ENCODE results near the gene LYRM2. TPM values are rescaled to one million over a fixed set of nuclear protein-coding genes. Genes with fewer than 3 reads are reported as not detected.

The LYRM2 gene
- total RNA-seq, 1 donor from 2014 or later, result 11.3 TPM

- no peak for DNase-seq (ENCODE audit: low read depth)
- TF ChIP-seq CTCF (conservative IDR thresholded peaks at IDR 0.05; ENCODE audit: low read depth, low read length), result no peak
- H3K4me3 ChIP-seq (ENCODE audit: low read depth, low read length), result no peak overlapping the region
Measured at GRCh38 chr6:89630488-89630887, 8.1 kb downstream of the LYRM2 start.

- DNase-seq (ENCODE audit: low read depth), result no peak
- no peak for TF ChIP-seq CTCF (conservative IDR thresholded peaks at IDR 0.05; ENCODE audit: low read depth, low read length)
- no peak overlapping the region for H3K4me3 ChIP-seq (ENCODE audit: low read depth, low read length)
Measured at GRCh38 chr6:89623749-89624148, 14.8 kb downstream of the LYRM2 start.

GRCh38 chr6:89619567-89619966 is 19.0 kb downstream of the LYRM2 start:
- TF ChIP-seq CTCF (conservative IDR thresholded peaks at IDR 0.05; ENCODE audit: low read depth, low read length), result no peak
- no peak overlapping the region for H3K4me3 ChIP-seq (ENCODE audit: low read depth, low read length)
- no peak for DNase-seq (ENCODE audit: low read depth)

GRCh38 chr6:89618026-89618425 is 20.5 kb downstream of the LYRM2 start:
- TF ChIP-seq CTCF (conservative IDR thresholded peaks at IDR 0.05; ENCODE audit: low read depth, low read length), result no peak
- DNase-seq (ENCODE audit: low read depth), result no peak
- no peak overlapping the region for H3K4me3 ChIP-seq (ENCODE audit: low read depth, low read length)

GRCh38 chr6:89616531-89616930 is 22.0 kb downstream of the LYRM2 start:
- no peak for TF ChIP-seq CTCF (conservative IDR thresholded peaks at IDR 0.05; ENCODE audit: low read depth, low read length)
- no peak overlapping the region for H3K4me3 ChIP-seq (ENCODE audit: low read depth, low read length)
- no peak for DNase-seq (ENCODE audit: low read depth)

GRCh38 chr6:89615882-89616281 is 22.7 kb downstream of the LYRM2 start:
- no peak for DNase-seq (ENCODE audit: low read depth)
- no peak for TF ChIP-seq CTCF (conservative IDR thresholded peaks at IDR 0.05; ENCODE audit: low read depth, low read length)
- no peak overlapping the region for H3K4me3 ChIP-seq (ENCODE audit: low read depth, low read length)

- H3K4me3 ChIP-seq (ENCODE audit: low read depth, low read length), result no peak overlapping the region
- DNase-seq (ENCODE audit: low read depth), result no peak
- no peak for TF ChIP-seq CTCF (conservative IDR thresholded peaks at IDR 0.05; ENCODE audit: low read depth, low read length)
Measured at GRCh38 chr6:89613790-89614189, 24.8 kb downstream of the LYRM2 start.

Data from epithelial cell of proximal tubule (primary cell).